IPS DF 6.9 (cell line): ENCODE data around the gene PDGFB.
A peak's percentile ranks its signal among the peaks of the same experiment; 100 is the strongest.

Experiments
- DNase-seq: peaks from one replicate; pipeline ENCODE4 v3.0.0-alpha.2; 2013; ENCODE audit warnings: low read depth, low spot score
- H3K27ac ChIP-seq: one replicate; pipeline ENCODE4 v1.5.1; 2013; ENCODE audit warnings: low read length, control low read depth
- H3K27me3 ChIP-seq: 2 replicates; pipeline ENCODE4 v1.6.1; 2013; ENCODE audit warnings: mild to moderate bottlenecking, low read length; ENCODE audit not compliant: control insufficient read depth, insufficient read depth
- H3K36me3 ChIP-seq: 2 replicates; pipeline ENCODE4 v1.6.1; 2013; ENCODE audit warnings: low read length; ENCODE audit not compliant: control insufficient read depth, insufficient read depth
- H3K4me1 ChIP-seq: 2 replicates; pipeline ENCODE4 v1.6.1; 2013; ENCODE audit warnings: low read length; ENCODE audit not compliant: control insufficient read depth, insufficient read depth
- H3K4me3 ChIP-seq: 2 replicates; pipeline ENCODE4 v1.5.1; 2013; ENCODE audit warnings: mild to moderate bottlenecking, low read length
- H3K9me3 ChIP-seq: 2 replicates; pipeline ENCODE4 v1.6.1; 2013; ENCODE audit warnings: low read length, inconsistent platforms; ENCODE audit not compliant: control insufficient read depth, insufficient read depth
- WGBS: extraction: QIAGEN DNeasy Blood & Tissue Kit; methylation state at CpG from one replicate; pipeline ENCODE4 v1.1.7; 2013; ENCODE audit warnings: mixed read lengths, missing lambda C conversion rate; ENCODE audit not compliant: insufficient read length, insufficient coverage; 5-methylcytosine and 5-hydroxymethylcytosine counted together

Gene PDGFB

DNA sequence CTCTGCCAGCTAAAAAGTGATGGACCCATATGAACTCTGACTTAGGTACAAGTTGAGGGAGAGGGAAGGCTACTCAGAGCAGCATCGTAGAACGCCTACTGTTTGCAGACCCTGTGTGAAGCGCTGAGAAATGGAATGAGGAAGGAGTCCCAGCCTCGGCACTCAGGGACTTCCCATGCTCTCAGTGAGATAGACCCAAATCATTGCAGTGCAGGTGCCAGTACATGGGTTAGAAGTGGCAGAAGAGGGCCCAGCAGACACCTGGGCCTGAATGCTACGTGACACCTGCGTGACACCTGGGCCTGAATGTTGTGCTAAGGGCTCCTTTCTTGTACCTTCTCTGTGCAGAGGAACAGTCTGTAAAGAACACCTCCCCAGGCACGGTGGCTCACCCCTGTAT, 2.6 kb upstream of the PDGFB start:
- Histone ChIP-seq H3K27ac (no peak overlapping the region), H3K27me3 (peaks cover 21% of the 10 kb centered on the region), H3K9me3 (no peaks in the 10 kb centered on the region), H3K36me3 (no peaks in the 10 kb centered on the region), H3K4me3 (no peak overlapping the region), H3K4me1 (peaks cover 7% of the 10 kb centered on the region)
- no CpG with 5 or more reads among the region's 7 CpGs for WGBS
- DNase-seq = no peak

DNA sequence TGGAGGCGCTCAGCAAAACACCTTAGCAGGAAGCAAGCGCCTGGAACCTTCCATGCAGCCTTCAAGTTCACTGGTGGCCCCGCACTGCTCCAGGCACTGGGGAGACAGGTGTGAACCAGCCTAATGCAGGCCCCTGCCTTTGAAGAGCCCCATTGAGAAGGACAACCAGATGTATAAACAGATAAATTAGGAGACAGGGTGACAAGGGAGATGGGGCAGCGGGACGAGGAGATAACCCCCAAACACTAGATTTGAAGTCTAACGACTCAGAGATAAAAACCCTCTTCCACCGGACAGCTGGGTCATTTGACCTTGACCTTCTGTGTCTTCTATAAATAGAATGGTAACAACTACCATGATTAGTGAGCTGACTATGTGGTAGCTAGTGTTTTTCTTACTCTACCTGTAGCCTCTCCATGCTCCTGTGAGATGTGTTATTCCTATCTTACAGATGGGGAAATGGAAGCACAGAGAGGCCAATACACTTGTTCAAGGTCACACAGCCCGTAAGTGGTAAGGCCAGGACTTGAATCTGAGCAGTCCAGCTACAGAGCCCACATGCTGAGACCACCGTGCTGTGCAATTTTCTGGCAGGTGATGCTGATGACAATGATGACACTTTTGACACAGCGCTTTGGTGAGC, 2.0 kb upstream of the PDGFB start:
- H3K4me3 ChIP-seq = no peak overlapping the region
- H3K4me1 ChIP-seq = peaks cover 9% of the 10 kb centered on the region
- no peak overlapping the region for H3K27ac ChIP-seq
- no peaks in the 10 kb centered on the region for H3K36me3 ChIP-seq
- no peak for DNase-seq
- H3K9me3 ChIP-seq = no peaks in the 10 kb centered on the region
- peaks cover 21% of the 10 kb centered on the region for H3K27me3 ChIP-seq
- no CpG with 5 or more reads among the region's 10 CpGs for WGBS

DNA sequence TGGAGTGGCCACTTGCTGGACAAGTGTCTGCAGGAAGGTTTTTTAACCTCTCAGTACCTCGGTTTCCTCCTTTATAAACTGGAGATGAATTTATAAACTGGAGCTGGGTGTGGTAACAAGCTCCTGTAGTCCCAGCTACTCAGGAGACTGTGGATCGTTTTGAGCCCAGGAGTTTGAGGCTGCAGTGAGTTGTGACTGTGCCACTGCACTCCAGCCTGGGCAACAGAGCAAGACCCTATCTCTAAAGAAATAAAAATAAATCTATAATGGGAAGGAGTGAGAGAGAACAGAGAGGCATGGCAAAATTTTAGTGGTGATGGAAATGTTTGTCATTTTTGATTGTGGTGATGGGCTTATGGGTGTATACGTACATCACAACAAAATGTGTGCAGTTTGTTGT, 1.4 kb upstream of the PDGFB start:
- Histone ChIP-seq H3K27ac (no peak overlapping the region), H3K36me3 (no peaks in the 10 kb centered on the region), H3K4me3 (no peak overlapping the region), H3K27me3 (peaks cover 26% of the 10 kb centered on the region), H3K9me3 (no peaks in the 10 kb centered on the region), H3K4me1 (peaks cover 12% of the 10 kb centered on the region)
- DNase-seq = no peak
- no CpG with 5 or more reads among the region's 3 CpGs for WGBS

DNA sequence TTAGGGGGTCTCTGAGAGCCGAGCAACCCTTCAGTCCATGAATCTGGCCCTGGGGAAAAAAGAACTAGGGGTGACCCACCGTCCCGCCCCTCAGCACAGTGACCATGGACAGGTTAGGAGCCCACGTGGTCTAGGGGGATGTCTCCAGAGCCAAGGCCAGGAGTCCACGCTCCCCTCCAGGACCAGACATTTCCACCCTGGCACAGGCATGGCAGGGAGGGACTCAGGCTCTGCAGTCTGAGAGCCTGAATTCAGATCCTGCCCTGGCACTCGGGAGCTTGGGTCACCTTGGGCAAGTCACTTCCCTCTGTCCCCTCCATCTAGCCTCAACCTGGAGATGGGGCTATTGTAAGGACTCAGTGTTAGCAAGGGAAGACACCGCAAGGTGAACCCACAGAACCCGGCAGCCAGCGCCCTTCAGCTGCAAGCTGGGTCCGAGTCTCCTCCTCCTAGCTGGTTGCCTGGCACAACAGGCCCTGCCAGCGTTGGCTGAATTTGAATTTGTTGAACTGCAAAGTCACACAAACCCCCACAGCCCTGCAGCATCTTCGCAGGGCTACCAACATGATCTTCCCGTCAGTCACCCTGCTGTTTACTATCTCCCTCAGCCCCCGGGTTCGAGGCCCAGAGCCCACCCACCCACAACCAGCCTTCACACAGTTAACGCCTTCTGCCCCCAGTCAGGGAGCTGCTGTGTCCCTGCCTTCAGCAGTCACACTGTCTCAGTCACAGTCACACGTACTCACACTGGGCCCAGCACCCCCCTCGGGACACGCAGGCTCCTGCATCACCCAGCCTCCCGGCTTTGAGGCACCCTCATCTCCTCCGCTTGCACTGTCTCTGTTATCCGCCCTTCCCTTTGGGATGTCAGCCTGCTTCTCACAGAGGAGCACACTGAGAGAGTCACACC, 603 bp upstream of the PDGFB start:
- no peaks in the 10 kb centered on the region for H3K9me3 ChIP-seq
- no CpG with 5 or more reads among the region's 22 CpGs for WGBS
- H3K36me3 ChIP-seq = no peaks in the 10 kb centered on the region
- H3K4me3 ChIP-seq = no peak overlapping the region; the same call in 1 of the 2 replicates
- peaks cover 14% of the 10 kb centered on the region for H3K4me1 ChIP-seq
- no peak for DNase-seq
- no peak overlapping the region for H3K27ac ChIP-seq
- peaks cover 29% of the 10 kb centered on the region for H3K27me3 ChIP-seq

DNA sequence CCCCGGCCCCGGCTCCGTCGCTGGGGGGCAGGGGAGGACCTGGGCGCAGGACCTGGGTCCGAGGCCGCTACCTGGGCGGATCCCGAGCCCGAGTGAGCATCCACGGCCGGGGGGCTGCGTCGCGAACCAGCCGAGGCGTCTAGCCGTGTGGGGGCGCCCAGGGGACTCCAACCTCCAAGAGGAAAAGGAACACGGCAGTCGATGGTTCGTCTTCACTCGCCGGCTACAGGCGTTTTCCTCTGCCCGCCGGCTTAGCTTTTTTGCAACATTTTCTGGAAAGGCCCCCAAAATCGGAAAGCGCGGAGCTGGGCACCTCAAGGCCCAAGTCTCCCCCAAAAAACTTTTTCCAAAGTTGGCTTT, 666 bp downstream of the PDGFB start:
- DNase-seq = no peak
- peaks cover 15% of the 10 kb centered on the region for H3K4me1 ChIP-seq
- peak overlapping the region; percentile 34; the same call in 1 of the 2 replicates for H3K4me3 ChIP-seq
- no CpG with 5 or more reads among the region's 30 CpGs for WGBS
- no peaks in the 10 kb centered on the region for H3K9me3 ChIP-seq
- H3K27ac ChIP-seq = no peak overlapping the region
- no peaks in the 10 kb centered on the region for H3K36me3 ChIP-seq
- H3K27me3 ChIP-seq = peaks cover 29% of the 10 kb centered on the region

DNA sequence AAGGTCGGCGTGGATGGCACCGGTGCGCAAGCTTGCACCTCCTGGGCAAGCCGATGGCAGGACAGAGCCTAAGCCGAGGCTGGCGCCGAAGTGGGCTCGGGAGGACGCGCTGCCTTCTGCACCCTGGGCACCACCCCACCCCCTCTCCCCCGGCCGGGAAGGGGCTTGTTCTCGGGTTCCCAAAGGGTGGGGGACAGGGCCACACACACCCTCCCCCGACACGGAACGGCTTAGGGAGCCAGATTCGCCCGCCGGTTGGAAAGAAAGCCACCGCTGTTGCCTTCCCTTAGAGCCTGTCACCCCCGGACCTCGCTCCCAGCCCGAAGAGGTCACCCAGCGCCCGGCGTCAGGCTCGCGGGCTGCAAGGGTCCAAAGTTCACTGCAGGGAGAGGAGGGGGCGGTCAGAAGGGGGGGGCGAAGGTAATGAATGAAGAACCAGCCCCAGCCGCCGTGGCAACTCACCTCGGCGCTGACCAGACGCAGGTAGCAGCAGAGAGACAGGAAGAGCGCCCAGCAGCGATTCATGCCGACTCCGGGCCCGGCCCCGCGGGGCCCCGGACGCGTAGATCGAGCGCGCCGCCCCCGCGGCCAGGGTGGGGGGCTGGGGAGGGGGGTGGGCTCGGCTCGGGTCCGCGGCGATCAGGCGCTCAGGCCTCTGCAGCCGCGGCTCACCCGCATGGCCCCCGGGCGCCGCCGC, 1.2 kb downstream of the PDGFB start:
- Histone ChIP-seq H3K27ac (no peak overlapping the region), H3K36me3 (no peaks in the 10 kb centered on the region), H3K9me3 (no peaks in the 10 kb centered on the region), H3K4me1 (peaks cover 15% of the 10 kb centered on the region), H3K27me3 (peaks cover 29% of the 10 kb centered on the region), H3K4me3 (peak overlapping the region; percentile 34)
- no CpG with 5 or more reads among the region's 65 CpGs for WGBS
- DNase-seq = no peak

DNA sequence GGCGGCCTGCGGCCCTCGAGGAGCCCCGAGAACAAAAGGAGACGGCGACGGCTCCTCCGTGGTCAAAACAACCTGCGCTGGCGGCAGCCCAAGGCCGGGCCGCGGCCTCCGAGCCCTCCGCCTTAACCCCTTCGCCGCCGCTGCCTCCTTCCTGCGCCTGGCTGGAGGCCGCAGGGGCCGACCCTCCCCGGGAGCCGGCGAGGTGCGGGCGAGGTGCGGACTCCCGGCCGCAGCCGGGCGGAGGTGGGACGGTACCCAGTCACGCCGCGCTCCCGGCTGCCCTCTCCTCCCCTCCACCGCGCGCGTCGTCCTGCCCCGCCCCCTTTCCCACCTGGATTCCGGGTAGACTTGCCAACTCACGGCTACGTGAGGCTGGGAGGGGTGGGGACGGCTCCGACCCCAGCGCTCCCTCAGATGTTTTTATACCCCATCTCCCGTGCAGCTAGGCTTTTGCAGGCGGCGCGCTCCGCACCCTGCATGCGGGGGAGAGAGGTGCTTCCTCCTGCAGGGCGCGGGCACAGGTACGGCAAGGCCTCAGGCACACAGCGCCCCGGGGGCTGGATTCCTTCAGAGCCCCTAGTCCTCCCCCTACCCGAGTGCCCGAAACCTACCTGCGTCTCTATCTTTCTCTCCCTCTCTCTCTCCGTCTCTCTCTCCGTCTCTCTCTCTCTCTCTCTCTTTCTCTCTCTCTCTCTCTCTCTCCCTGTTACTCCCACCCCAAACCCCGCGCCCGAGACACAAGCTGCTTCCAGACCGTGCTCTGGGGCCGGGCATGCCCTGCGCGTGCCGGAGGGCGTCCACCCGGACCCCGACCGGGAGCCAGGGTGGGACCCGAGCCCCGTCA, 2.0 kb downstream of the PDGFB start:
- no CpG with 5 or more reads among the region's 78 CpGs for WGBS
- Histone ChIP-seq H3K4me1 (peaks cover 15% of the 10 kb centered on the region), H3K27ac (no peak overlapping the region), H3K9me3 (no peaks in the 10 kb centered on the region), H3K4me3 (peak overlapping the region; percentile 34), H3K27me3 (peaks cover 29% of the 10 kb centered on the region), H3K36me3 (no peaks in the 10 kb centered on the region)
- DNase-seq = no peak

DNA sequence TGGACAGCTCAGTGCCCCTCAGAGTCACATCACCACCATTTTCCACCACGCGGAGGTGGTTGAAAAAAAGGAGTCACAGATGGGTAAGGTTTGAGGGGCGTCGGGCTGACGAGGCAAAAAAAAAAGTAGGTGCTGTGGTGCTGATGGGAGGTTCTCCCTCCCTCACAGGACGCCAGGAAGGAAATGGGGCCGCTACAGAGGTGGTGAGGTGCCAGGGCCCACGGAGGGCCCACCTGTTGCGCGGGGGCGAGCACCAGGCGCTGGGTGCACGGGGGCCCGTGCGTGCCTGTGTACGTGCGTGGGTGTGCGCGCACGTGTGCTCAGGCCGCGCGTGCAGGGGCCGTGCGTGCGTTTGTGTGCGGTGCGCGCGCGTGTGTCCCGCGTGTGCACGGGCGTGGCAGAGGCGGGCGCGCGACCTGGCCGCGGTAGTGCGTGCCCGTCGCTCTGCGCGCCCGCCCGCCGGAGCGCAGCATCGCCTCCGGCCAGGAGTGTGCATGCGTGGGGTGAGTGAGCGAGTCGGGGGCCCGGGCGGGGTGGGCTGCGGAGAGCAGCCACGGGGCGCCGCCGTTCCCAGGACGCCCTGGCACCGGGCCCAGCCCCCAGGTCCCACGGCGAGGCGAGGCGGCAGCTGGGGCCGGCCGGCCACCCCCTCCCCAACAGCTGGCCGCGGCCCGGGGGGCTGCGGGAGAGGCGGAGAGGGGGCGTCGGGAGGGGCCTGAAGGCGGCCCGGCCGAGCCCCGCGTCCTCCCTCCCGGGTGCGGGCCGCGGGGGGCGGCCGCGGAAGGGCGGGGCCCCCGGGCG, 2.8 kb downstream of the PDGFB start:
- Histone ChIP-seq H3K27ac (no peak overlapping the region), H3K4me1 (peaks cover 15% of the 10 kb centered on the region), H3K36me3 (no peaks in the 10 kb centered on the region), H3K9me3 (no peaks in the 10 kb centered on the region), H3K27me3 (peaks cover 29% of the 10 kb centered on the region), H3K4me3 (peak overlapping the region; percentile 34; the same call in 1 of the 2 replicates)
- WGBS = no CpG with 5 or more reads among the region's 92 CpGs
- no peak for DNase-seq

DNA sequence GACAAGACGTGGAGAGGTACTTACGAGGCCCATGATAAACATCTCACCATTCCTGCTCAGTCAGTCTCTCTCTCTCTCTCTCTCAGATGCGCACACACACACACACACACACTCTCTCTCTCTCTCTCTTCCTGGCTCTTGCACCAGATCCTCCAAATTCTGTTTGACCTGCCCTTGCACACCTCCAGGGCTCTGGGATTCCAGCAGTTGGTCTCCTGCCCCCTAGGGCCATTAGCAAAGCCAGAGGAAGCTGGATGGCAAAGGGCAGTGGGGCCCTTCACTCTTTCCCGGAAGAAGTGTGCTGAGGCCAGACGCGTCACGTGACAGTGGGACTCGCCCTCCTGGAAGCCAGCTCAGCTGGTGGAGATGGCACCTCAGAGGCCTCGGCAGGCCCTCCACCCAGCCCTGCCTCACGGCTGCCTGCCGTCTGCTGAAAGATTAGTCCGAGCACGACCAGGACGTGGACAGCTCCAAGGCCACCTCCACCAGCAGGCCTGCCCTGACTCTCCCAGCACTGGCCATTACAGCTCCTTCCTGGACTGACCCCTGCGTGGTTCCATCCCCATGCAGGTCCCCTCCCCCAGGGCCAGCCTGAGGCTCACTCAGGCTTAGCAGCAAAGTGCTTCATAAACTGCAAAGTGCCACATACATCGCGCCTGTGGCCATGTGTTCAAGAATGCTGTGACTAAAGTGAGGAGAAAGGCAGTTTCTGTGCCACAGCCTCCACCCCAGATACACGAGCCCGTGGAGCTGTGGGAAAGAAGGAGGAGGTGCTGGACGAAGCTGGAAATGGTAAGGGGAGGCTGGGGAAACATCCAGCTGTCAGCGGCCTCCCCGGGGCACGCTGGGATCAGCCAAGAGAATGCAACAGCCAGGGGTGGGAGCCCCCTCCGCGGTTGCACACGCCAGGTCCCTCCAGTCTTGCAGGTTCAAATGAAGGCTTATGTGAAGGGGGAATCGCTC, 3.7 kb downstream of the PDGFB start:
- no peak for DNase-seq
- no peak overlapping the region for H3K4me3 ChIP-seq
- H3K36me3 ChIP-seq = no peaks in the 10 kb centered on the region
- H3K4me1 ChIP-seq = peaks cover 15% of the 10 kb centered on the region
- no CpG with 5 or more reads among the region's 27 CpGs for WGBS
- no peak overlapping the region for H3K27ac ChIP-seq
- H3K27me3 ChIP-seq = peaks cover 25% of the 10 kb centered on the region
- H3K9me3 ChIP-seq = no peaks in the 10 kb centered on the region
